H1 (cell line): ENCODE data around the gene CCDC102A. TPM values are rescaled to one million over a fixed set of nuclear protein-coding genes. Genes with fewer than 3 reads are reported as not detected.

Experiments
- CTCF ChIA-PET: fragments of 300-600 bp; sonication (Branson Sonifier 250); formaldehyde crosslinking; loops from one replicate; lab custom pipeline; 2021; ENCODE audit not compliant: partially characterized antibody; lab: Charles Lee
- POLR2A ChIA-PET: fragments of 300-600 bp; sonication (Branson Sonifier 250); formaldehyde crosslinking; loops from one replicate; lab custom pipeline; 2021; ENCODE audit warnings: inconsistent platforms; ENCODE audit not compliant: partially characterized antibody; lab: Charles Lee
- DNase-seq, 2 experiments: peaks; one replicate each; pipeline versions ENCODE4 v3.0.0 to v3.0.0-alpha.2; 2010 to 2022; ENCODE audit warnings: low spot score in 2 of 2, low read depth in 1 of 2, mixed read lengths in 1 of 2
- FAIRE-seq: peaks from 2 replicates; lab custom pipeline; 2011; peaks lifted over from hg19 to GRCh38; lab: Jason Lieb, UNC
- H2AFZ ChIP-seq: 2 replicates; pipeline ENCODE4 v1.8.1; 2012; ENCODE audit warnings: low read length, inconsistent platforms
- H2AK5ac ChIP-seq: 2 replicates; pipeline ENCODE4 v1.6.1; 2013; ENCODE audit warnings: low read depth, low read length
- H2BK120ac ChIP-seq: replicated peaks from 2 replicates; pipeline ENCODE3; 2013; ENCODE audit warnings: low read depth, low read length, inconsistent platforms
- H2BK12ac ChIP-seq: 2 replicates; pipeline ENCODE4 v1.6.1; 2013; ENCODE audit warnings: low read depth, low read length
- H2BK15ac ChIP-seq: 2 replicates; pipeline ENCODE4 v1.6.1; 2013; ENCODE audit warnings: low read length
- H2BK20ac ChIP-seq: 2 replicates; pipeline ENCODE4 v1.6.1; 2013; ENCODE audit warnings: low read length
- H2BK5ac ChIP-seq: 2 replicates; pipeline ENCODE4 v1.6.1; 2013; ENCODE audit warnings: low read depth, low read length
- H3K14ac ChIP-seq: 2 replicates; pipeline ENCODE4 v1.6.1; 2013; ENCODE audit warnings: inconsistent platforms; ENCODE audit not compliant: insufficient read length
- H3K18ac ChIP-seq: 2 replicates; pipeline ENCODE4 v1.6.1; 2013; ENCODE audit warnings: low read length; ENCODE audit errors: extremely low read depth
- H3K23ac ChIP-seq: 2 replicates; pipeline ENCODE4 v1.6.1; 2013; ENCODE audit warnings: inconsistent platforms; ENCODE audit not compliant: insufficient read length
- H3K23me2 ChIP-seq: 2 replicates; pipeline ENCODE4 v1.6.1; 2013; ENCODE audit warnings: low read depth, low read length
- H3K27ac ChIP-seq: 2 replicates; pipeline ENCODE4 v1.6.1; 2011; ENCODE audit warnings: low read depth, low read length, inconsistent platforms
- H3K27me3 ChIP-seq, 4 experiments: replicated peaks in 1 of 4; 1 replicate in 1 of 4; 2 replicates in 3 of 4; pipeline versions ENCODE4 v1.6.1 to v1.8.1; 2011 to 2013; ENCODE audit warnings: low read length in 3 of 4, mild to moderate bottlenecking in 3 of 4, inconsistent platforms in 2 of 4, mixed read lengths in 2 of 4, moderate library complexity in 1 of 4; ENCODE audit not compliant: control insufficient read depth in 3 of 4, insufficient read depth in 3 of 4; ENCODE audit errors: extremely low read depth in 1 of 4
- H3K36me3 ChIP-seq, 4 experiments: 2 replicates each; pipeline versions ENCODE4 v1.6.1 to v1.8.1; 2011 to 2013; ENCODE audit warnings: mild to moderate bottlenecking in 4 of 4, low read length in 3 of 4, moderate library complexity in 2 of 4, control low read depth in 1 of 4, inconsistent platforms in 1 of 4; ENCODE audit not compliant: insufficient read depth in 4 of 4, control insufficient read depth in 2 of 4
- H3K4ac ChIP-seq: replicated peaks from 2 replicates; pipeline ENCODE3; 2013; ENCODE audit warnings: low read length, low read depth, mixed read lengths, inconsistent platforms; ENCODE audit not compliant: insufficient read length
- H3K4me1 ChIP-seq, 4 experiments: replicated peaks in 1 of 4; 1 replicate in 1 of 4; 2 replicates in 3 of 4; pipeline versions ENCODE4 v1.6.1 to v1.8.1; 2011 to 2013; ENCODE audit warnings: low read length in 3 of 4, inconsistent platforms in 2 of 4, mixed read lengths in 1 of 4; ENCODE audit not compliant: insufficient read depth in 4 of 4, control insufficient read depth in 3 of 4
- H3K4me2 ChIP-seq, 2 experiments: 2 replicates each; pipeline versions ENCODE4 v1.6.1 to v1.8.1; 2011 to 2013; ENCODE audit warnings: low read depth in 2 of 2, low read length in 2 of 2, control low read depth in 1 of 2, inconsistent platforms in 1 of 2, mild to moderate bottlenecking in 1 of 2; ENCODE audit not compliant: insufficient read depth in 1 of 2
- H3K4me3 ChIP-seq, 4 experiments: fragments of 200-600, 300-600 bp in 1 of 4; sonication (generic), shearing (Covaris generic), sonication (Bioruptor Twin) in 1 of 4; 2 replicates each; pipeline versions ENCODE4 v1.5.1 to v1.8.1; 2011 to 2016; ENCODE audit warnings: low read length in 4 of 4, low read depth in 3 of 4, control low read depth in 2 of 4, inconsistent platforms in 2 of 4, mild to moderate bottlenecking in 2 of 4, mixed read lengths in 1 of 4, moderate library complexity in 1 of 4; ENCODE audit not compliant: insufficient read depth in 2 of 4; ENCODE audit errors: extremely low read depth in 1 of 4
- H3K56ac ChIP-seq: replicated peaks from 2 replicates; pipeline ENCODE3; 2013; ENCODE audit warnings: low read depth, mild to moderate bottlenecking, mixed read lengths, low read length, inconsistent platforms; ENCODE audit not compliant: insufficient read length
- H3K79me1 ChIP-seq: 2 replicates; pipeline ENCODE4 v1.6.1; 2013; ENCODE audit warnings: low read depth, low read length, control low read depth
- H3K79me2 ChIP-seq, 2 experiments: 2 replicates each; pipeline versions ENCODE4 v1.6.1 to v1.8.1; 2012 to 2013; ENCODE audit warnings: low read length in 2 of 2, mild to moderate bottlenecking in 2 of 2, inconsistent platforms in 1 of 2; ENCODE audit not compliant: insufficient read depth in 2 of 2, control insufficient read depth in 1 of 2
- H3K9ac ChIP-seq, 4 experiments: replicated peaks in 1 of 4; 1 replicate in 1 of 4; 2 replicates in 3 of 4; pipeline versions ENCODE4 v1.6.1 to v1.8.1; 2011 to 2013; ENCODE audit warnings: low read depth in 3 of 4, low read length in 3 of 4, control low read depth in 2 of 4, mild to moderate bottlenecking in 2 of 4, moderate library complexity in 2 of 4, inconsistent platforms in 1 of 4; ENCODE audit errors: extremely low read depth in 1 of 4
- H3K9me3 ChIP-seq, 2 experiments: 2 replicates each; pipeline versions ENCODE4 v1.6.1 to v1.8.1; 2012 to 2013; ENCODE audit warnings: mild to moderate bottlenecking in 2 of 2, moderate library complexity in 2 of 2, control low read depth in 1 of 2, inconsistent platforms in 1 of 2, low read depth in 1 of 2, low read length in 1 of 2, mixed read lengths in 1 of 2; ENCODE audit not compliant: insufficient read depth in 2 of 2
- H4K20me1 ChIP-seq, 2 experiments: replicated peaks in 1 of 2; 2 replicates each; pipeline versions ENCODE3 to v1.8.1; 2011 to 2013; ENCODE audit warnings: inconsistent platforms in 2 of 2, low read length in 2 of 2, mild to moderate bottlenecking in 1 of 2; ENCODE audit not compliant: insufficient read depth in 2 of 2, control insufficient read depth in 1 of 2
- H4K5ac ChIP-seq: 2 replicates; pipeline ENCODE4 v1.6.1; 2013; ENCODE audit warnings: low read length, low read depth, mixed read lengths, inconsistent platforms; ENCODE audit not compliant: insufficient read length
- H4K8ac ChIP-seq: 2 replicates; pipeline ENCODE4 v1.8.0; 2013; ENCODE audit warnings: mild to moderate bottlenecking, moderate library complexity, low read length, inconsistent platforms; ENCODE audit not compliant: insufficient read depth; ENCODE audit errors: extremely low read depth
- H4K91ac ChIP-seq: replicated peaks from 2 replicates; pipeline ENCODE3; 2013; ENCODE audit warnings: low read length, mixed read lengths, inconsistent platforms; ENCODE audit not compliant: insufficient read length
- CHD2 ChIP-seq: IDR thresholded peaks from 2 replicates; pipeline ENCODE4 v1.6.1; 2012; ENCODE audit warnings: low read length, improper control_type of control experiment
- EP300 ChIP-seq, 2 experiments: IDR thresholded peaks; 1 replicate in 1 of 2; 2 replicates in 1 of 2; pipeline ENCODE4 v1.6.1; 2011 to 2012; ENCODE audit warnings: low read depth in 2 of 2, low read length in 2 of 2, mild to moderate bottlenecking in 2 of 2, borderline replicate concordance in 1 of 2, inconsistent platforms in 1 of 2, moderate library complexity in 1 of 2
- RAD21 ChIP-seq, 2 experiments: IDR thresholded peaks in 1 of 2; conservative IDR thresholded peaks in 1 of 2; 2 replicates each; pipeline ENCODE4 v1.6.1; 2011; ENCODE audit warnings: low read depth in 2 of 2, low read length in 2 of 2, improper control_type of control experiment in 1 of 2, inconsistent platforms in 1 of 2, mild to moderate bottlenecking in 1 of 2, moderate library complexity in 1 of 2
- SAP30 ChIP-seq: fragments of 300-600 bp; sonication (generic); IDR thresholded peaks from 2 replicates; pipeline ENCODE4 v1.7.1; 2012; ENCODE audit warnings: low read length, moderate library complexity, mild to moderate bottlenecking, inconsistent platforms; ENCODE audit not compliant: insufficient read depth, insufficient replicate concordance
- WGBS, 2 experiments: shearing (Covaris generic) in 1 of 2; methylation state at CpG; one replicate each; pipeline versions ENCODE4 v1.1.6 to v1.1.7; 2013 to 2015; ENCODE audit warnings: low lambda C conversion rate in 2 of 2, mixed read lengths in 2 of 2, inconsistent platforms in 1 of 2, low coverage in 1 of 2, missing lambda C conversion rate in 1 of 2; ENCODE audit not compliant: insufficient replicate concordance in 2 of 2, insufficient coverage in 1 of 2, insufficient read length in 1 of 2; ENCODE audit errors: extremely low coverage in 1 of 2, missing lambda C conversion rate in 1 of 2; 5-methylcytosine and 5-hydroxymethylcytosine counted together
- polyA plus RNA-seq, 7 experiments: library from polyadenylated mRNA; depleted of rRNA in 3 of 7; stranded (reverse) in 5 of 7; unstranded in 2 of 7; fragments of >200 nt in 5 of 7; fragments of 200-250 nt in 2 of 7; gene quantifications; 1 replicate in 5 of 7; 2 replicates in 1 of 7; 4 replicates in 1 of 7; pipeline versions ENCODE4 v1.2.1 to v1.2.3, GENCODE V29; 2011 to 2013; ENCODE audit warnings: missing spikeins in 2 of 7, mixed read lengths in 2 of 7
- total RNA-seq: library from RNA; stranded (reverse); fragmentation: NEBNext Ultra II Directional; extraction: Animal tissue kit (Norgen Biotek cat#: 25700); gene quantifications from 2 replicates; pipeline ENCODE4 v1.2.1, GENCODE V29; 2021

CCDC102A gene
- total and polyA plus RNA-seq, 2 of the 8 experiments (the other 6 are each of a cell fraction or from before 2014, with no cell fraction given), result 4.0 to 7.5 TPM

DNA sequence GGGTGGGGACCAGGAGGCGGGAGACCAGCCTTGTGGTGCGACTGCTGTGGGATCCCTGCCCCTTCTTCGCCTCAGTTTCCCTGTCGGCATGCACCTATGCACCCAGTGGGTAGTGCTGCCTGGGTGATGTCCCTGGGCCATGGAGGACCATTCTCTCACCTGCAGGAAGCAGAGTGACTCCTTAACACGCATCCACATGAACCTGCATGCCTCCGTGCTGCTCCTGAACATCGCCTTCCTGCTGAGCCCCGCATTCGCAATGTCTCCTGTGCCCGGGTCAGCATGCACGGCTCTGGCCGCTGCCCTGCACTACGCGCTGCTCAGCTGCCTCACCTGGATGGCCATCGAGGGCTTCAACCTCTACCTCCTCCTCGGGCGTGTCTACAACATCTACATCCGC lies 31.3 kb upstream of the CCDC102A start:
- Histone ChIP-seq H3K56ac (no peak overlapping the region), H3K4me3 (no peak overlapping the region), H3K79me2 (no peaks in the 10 kb centered on the region), H4K20me1 (peaks cover 0 to 8% of the 10 kb centered on the region in 2 experiments), H2BK15ac (no peak overlapping the region), H2AFZ (no peak overlapping the region), H3K4ac (no peak overlapping the region), H4K8ac (no peak overlapping the region), H3K14ac (no peak overlapping the region), H4K5ac (no peak overlapping the region), H2BK12ac (no peak overlapping the region), H3K23me2 (peaks cover 19% of the 10 kb centered on the region; the same call in 1 of the 2 replicates), H3K27me3 (no peaks in the 10 kb centered on the region; a peak in 1 of 7 replicates), H2AK5ac (no peak overlapping the region), H3K79me1 (no peaks in the 10 kb centered on the region), H3K23ac (no peak overlapping the region), H3K9me3 (no peaks in the 10 kb centered on the region; a peak in 1 of 4 replicates), H3K27ac (no peak overlapping the region), H4K91ac (no peak overlapping the region), H3K9ac (no peak overlapping the region), H2BK5ac (no peak overlapping the region), H2BK20ac (no peak overlapping the region), H3K4me1 (no peaks in the 10 kb centered on the region), H3K18ac (no peak overlapping the region), H3K4me2 (no peak overlapping the region), H2BK120ac (no peak overlapping the region), H3K36me3 (peaks cover 0 to 23% (median 11%) of the 10 kb centered on the region in 4 experiments; a peak in 4 of 8 replicates)
- FAIRE-seq (no peak), DNase-seq (no peak)
- 92% methylated on average over 16 of the region's 18 CpGs; no CpG with 5 or more reads in 1 of the 2 experiments for WGBS, 2 experiments
- POLR2A ChIA-PET, result no interaction called here
- CTCF ChIA-PET, result no interaction called here
- TF ChIP-seq SAP30 (no peak), EP300 (IDR thresholded peaks at IDR 0.05; ENCODE audit: borderline replicate concordance in 1 of 2, low read depth in 2 of 2, low read length in 2 of 2) (no peak), RAD21 (IDR thresholded peaks at IDR 0.05 in 1 of 2, conservative IDR thresholded peaks at IDR 0.05 in 1 of 2; ENCODE audit: low read depth in 2 of 2, low read length in 2 of 2) (no peak), CHD2 (no peak)
